ENCODE results near the gene CCL4.
A peak's percentile ranks its signal among the peaks of the same experiment; 100 is the strongest.

The CCL4 gene

DNA sequence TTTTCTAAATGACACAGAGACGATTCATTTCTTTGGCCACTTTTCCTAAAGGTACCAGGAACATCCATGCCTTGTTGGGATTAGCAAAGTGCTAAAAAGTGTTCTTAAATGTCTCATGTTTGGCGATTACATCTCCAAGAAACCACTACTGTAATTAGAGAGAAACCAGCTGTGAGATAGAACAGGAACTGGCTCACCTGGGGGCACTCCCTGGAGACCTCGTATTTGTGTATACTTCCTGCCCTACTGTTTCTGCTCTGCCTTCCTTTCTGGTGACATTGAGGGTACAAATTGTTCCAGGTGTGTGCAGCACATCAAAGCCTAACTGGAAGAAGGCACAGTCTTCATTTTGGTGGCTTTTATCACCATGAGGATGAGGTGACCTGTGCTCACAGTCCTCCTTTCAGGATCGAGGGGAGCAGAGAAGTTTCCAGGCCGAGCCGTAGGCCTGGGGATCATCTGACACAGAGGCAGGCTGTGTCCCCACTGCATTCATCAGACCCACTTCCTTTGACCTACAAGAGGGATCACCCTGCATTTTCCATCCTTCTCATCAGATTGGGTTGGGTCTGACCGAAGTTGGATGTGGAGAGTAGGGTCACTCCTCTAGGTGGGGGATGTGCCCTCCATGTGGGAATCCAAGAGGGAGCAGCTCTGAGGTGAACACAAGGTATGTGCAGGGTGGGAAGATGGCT, 23.7 kb downstream of the CCL4 start:
- TF ChIP-seq, protein P1, sequence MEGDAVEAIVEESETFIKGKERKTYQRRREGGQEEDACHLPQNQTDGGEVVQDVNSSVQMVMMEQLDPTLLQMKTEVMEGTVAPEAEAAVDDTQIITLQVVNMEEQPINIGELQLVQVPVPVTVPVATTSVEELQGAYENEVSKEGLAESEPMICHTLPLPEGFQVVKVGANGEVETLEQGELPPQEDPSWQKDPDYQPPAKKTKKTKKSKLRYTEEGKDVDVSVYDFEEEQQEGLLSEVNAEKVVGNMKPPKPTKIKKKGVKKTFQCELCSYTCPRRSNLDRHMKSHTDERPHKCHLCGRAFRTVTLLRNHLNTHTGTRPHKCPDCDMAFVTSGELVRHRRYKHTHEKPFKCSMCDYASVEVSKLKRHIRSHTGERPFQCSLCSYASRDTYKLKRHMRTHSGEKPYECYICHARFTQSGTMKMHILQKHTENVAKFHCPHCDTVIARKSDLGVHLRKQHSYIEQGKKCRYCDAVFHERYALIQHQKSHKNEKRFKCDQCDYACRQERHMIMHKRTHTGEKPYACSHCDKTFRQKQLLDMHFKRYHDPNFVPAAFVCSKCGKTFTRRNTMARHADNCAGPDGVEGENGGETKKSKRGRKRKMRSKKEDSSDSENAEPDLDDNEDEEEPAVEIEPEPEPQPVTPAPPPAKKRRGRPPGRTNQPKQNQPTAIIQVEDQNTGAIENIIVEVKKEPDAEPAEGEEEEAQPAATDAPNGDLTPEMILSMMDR (IDR thresholded peaks at IDR 0.05; ENCODE audit: borderline replicate concordance, control extremely low read depth, extremely low read depth, insufficient read depth, missing control alignments) = no peak
- peak; percentile 29 for DNase-seq (ENCODE audit: low spot score)
- in situ Hi-C loops (cut with MboI; ENCODE audit: low sequenced_read_pairs, unreplicated experiment) = no loop called here

DNA sequence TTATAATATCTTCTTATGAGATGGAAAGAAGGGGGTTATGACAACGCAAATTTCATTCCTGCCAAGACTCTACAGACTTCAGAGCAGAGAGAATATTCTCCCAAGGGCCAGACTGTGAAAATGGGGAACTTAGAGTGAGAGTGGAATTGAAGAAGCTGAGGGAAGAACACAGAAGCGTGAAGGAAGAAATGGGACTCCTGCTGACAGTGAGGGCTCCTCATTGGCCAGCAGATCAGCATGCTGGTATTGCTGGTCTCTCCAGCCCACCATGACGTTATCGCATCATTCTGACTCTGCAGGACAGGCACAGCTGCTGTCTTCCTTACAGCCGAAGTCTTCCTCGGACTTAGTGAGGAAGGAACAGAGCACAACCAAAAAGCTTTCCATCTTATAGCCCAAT, 24.3 kb downstream of the CCL4 start:
- no peak for DNase-seq (ENCODE audit: low spot score)

DNA sequence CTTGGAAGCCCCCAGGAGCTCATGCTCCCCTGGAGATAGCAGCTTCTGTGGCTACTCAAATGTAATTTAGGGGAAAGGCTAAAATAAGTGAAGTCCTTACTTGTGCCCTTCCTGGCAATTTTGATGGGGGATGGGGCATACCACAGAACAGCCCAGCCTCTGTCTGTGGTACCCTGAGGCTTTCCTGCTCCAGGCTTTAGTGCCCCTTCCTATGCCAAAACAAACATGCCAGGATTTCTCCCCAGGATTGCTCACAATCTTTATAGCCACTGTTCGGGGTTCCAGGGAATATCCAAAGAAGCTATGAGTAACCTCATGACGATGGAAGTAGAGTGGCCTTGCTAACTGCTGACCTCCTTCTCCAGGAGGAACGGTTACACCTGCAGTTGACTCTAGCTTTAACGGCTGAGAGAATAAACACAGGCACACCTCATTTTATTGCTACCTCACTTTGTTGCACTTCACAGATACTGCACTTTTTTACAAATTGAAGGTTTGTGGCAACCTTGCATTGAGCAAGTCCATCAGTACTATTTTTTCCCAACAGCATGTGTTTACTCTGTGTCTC, 24.9 kb downstream of the CCL4 start:
- TF ChIP-seq, protein P1 (IDR thresholded peaks at IDR 0.05; ENCODE audit: borderline replicate concordance, control extremely low read depth, extremely low read depth, insufficient read depth, missing control alignments) = no peak
- no peak for DNase-seq (ENCODE audit: low spot score)
- in situ Hi-C loops (cut with MboI; ENCODE audit: low sequenced_read_pairs, unreplicated experiment) = no loop called here

More for the DNA sequence above, 24.3 kb downstream of the CCL4 start:
- in situ Hi-C loops (cut with MboI; ENCODE audit: low sequenced_read_pairs, unreplicated experiment) = no loop called here
- TF ChIP-seq, protein P1 (IDR thresholded peaks at IDR 0.05; ENCODE audit: borderline replicate concordance, control extremely low read depth, extremely low read depth, insufficient read depth, missing control alignments) = no peak

DNA sequence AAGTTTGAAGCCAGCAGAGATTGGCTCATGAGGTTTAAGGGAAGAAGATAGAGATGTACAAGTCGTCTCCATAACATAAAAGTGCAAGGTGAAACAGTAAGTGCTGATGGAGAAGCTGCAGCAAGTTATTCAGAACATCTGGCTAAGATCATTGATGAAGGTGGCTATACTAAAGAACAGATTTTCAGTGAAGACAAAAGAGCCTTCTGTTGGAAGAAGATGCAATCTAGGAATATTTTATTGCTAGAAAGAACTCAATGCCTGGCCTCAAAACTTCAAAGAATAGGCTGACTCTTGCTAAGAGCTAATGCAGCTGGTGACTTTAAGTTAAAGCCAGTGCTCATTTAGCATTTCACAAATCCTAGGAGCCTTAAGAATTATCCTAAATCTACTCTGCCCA, 26.0 kb downstream of the CCL4 start:
- DNase-seq (ENCODE audit: low spot score) = no peak
- in situ Hi-C loops (cut with MboI; ENCODE audit: low sequenced_read_pairs, unreplicated experiment) = no loop called here
- TF ChIP-seq, protein P1 (IDR thresholded peaks at IDR 0.05; ENCODE audit: borderline replicate concordance, control extremely low read depth, extremely low read depth, insufficient read depth, missing control alignments) = no peak

DNA sequence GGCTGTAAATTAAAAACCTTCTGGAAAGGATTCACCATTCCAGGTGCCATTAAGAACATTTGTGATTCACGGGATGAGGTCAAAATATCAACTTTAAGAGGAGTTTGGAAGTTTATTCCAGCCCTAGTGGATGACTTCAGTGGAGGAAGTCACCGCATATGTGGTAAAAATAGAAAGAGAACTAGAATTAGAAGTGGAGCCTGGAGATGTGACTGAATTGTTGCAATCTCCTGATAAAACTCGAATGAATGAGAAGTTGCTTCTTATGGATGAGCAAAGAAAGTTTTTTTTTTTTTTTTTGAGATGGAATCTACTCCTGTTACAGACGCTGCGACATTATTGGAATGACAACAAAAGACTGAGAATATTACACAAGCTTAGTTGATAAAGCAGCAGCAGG, 26.7 kb downstream of the CCL4 start:
- no peak for DNase-seq (ENCODE audit: low spot score)
- in situ Hi-C loops (cut with MboI; ENCODE audit: low sequenced_read_pairs, unreplicated experiment) = no loop called here
- TF ChIP-seq, protein P1 (IDR thresholded peaks at IDR 0.05; ENCODE audit: borderline replicate concordance, control extremely low read depth, extremely low read depth, insufficient read depth, missing control alignments) = no peak

DNA sequence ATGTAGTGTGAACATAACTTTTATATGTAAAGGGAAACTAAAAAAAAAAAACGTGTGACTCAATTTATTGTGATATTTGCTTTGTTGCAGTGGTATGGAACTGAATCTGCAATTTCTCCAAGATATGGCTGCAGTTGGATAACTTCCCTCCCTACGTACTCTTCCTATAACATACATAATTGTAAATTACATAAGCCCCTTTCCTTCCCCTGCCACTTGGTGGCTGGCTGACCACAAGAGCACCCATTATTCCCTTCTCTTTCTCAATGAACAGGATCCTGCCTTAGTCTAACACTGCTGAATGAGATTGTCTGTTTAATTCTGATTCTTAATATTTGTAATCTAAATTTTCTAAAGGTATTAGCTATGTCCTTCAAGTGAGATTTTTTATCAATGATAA, 27.8 kb downstream of the CCL4 start:
- no peak for DNase-seq (ENCODE audit: low spot score)
- in situ Hi-C loops (cut with MboI; ENCODE audit: low sequenced_read_pairs, unreplicated experiment) = no loop called here
- TF ChIP-seq, protein P1 (IDR thresholded peaks at IDR 0.05; ENCODE audit: borderline replicate concordance, control extremely low read depth, extremely low read depth, insufficient read depth, missing control alignments) = no peak
